ENCODE data around the gene SEC24A.
"Not testable (repeated sequence)": the region's sequence is repeated elsewhere in the genome, so short reads cannot be mapped to it uniquely, and the experiment has no call there.

Gene SEC24A

DNA sequence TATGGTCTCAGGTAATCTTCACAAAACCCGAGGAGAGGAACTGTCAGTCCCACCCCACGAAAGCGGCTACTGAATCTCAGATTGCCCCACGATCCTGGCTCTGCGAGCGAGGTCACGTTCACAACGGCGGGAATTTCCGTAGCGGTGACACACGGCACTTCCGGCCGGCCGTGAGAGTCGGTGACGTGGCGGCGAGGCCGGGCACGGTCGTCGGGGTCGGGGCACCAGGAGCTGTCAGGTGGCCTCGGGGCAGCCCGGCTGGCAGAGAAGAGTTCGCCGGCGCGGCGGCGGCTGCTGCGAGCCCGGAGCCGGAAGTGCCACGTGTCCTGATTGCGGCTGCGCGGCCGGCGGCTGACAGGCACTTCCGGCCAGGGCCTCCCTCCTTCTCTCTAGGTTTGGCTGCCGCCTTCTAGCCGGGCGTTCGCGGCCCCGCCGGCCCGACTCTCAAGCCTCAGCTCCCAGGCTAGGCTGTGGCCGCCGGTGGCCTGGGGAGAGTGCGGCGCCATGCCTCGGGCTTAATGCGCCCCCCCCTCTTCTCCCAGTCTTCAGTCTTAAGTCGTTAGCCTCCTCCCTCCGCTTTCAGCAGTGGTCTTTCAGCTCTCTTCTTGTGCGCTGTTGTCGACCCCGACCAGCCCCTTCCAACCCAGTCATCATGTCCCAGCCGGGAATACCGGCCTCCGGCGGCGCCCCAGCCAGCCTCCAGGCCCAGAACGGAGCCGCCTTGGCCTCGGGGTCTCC, at the start of gene SEC24A:
Gene SEC24A, plus strand, starts transcription at position 361 of the 738 bp plus-strand sequence. Its CDS starts 292 bp downstream, at position 653.
- peak; percentile 86 for DNase-seq (ENCODE audit: low read depth)

- DNase-seq (ENCODE audit: low read depth), result not testable (repeated sequence)
Observed at GRCh38 chr5:134599820-134600219, 48.8 kb upstream of the SEC24A start.

DNA sequence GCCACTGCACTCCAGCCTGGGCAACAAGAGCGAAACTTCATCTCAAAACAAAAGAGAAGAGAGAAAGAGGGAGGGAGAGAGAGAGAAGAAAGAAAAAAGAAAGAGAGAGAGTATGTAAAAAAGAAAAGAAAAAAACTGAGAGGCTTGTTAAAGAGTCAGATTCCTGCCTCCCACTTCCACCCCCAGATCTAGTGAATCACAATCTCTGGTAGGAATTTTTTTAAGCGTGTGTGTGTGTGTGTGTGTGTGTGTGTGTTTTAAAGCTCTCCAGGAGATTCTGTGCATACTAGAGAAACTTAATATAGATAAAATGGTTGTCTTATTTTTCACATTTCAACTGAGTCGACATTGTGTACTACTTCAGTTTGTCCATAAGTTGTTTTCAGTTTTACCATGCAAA, 48.0 kb upstream of the SEC24A start:
- DNase-seq (ENCODE audit: low read depth), result no peak

DNA sequence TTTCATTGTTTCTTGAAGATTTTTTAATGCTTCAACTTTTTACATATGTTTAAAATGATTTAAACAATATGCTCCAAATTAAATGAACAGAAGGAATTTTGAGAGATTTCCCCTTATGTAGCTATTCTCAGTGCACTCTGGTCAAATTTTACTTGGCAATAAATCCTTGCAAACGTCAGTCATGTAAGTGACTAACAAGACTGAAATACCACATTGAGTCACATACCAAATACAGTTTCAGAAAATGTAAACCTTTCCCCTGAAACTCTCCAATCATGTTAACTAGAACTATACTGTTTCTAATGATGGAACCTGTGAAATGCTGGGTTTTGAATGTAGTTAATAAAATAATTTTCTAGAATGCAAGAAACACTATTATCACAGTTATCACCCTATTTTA, 45.5 kb upstream of the SEC24A start:
- DNase-seq (ENCODE audit: low read depth), result no peak

- DNase-seq (ENCODE audit: low read depth), result no peak
Observed at GRCh38 chr5:134604908-134605307, 43.7 kb upstream of the SEC24A start.

GRCh38 chr5:134606726-134607125, 41.9 kb upstream of the SEC24A start:
- no peak for DNase-seq (ENCODE audit: low read depth)

DNA sequence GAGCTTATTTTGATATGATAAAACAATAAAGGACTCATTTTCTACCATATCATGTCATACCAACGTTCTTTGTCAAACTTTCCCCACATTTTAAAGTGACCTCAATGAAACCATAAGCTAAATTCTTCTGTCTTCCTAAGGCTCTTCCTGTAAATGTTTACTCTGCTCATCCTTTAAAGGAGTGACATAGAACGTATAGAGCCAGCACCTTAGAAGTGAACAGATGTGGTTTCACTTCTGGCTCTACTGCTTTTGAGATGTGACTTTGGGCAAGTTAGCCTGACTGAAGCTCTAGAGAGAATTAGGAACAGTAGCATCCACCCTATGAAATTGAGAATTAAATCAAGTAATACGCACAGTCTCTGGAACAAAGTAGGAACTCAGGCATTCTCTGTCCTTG, 40.0 kb upstream of the SEC24A start:
- no peak for DNase-seq (ENCODE audit: low read depth)

DNA sequence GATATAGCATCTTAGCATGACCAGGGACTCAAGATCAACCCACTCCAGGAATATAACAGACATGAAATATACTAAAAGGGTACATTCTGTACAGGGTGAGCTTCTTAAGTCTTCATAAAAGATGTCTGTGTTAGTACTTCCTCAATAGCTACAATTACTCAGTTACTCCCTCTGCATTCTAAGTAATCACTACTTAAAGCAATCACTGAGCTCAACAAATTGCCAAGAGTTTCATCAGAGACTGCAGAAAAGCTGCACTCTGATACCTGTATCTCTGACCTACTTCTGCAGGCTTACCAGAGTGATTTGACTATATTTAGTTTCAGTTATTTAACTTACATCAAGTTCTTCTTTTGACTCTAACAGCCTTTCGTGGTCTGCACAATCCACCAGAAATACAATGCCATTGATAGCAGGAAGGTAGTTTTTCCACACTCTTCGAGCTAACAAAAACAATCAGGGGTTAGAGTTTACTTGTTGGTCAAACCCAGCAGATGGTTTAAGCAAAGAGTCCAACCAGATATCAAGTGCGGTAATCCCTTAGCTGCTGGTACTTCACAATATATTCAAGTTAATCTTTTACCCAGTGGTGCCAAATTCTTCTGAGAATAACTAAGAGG, 39.2 kb upstream of the SEC24A start:
- DNase-seq (ENCODE audit: low read depth), result no peak

DNA sequence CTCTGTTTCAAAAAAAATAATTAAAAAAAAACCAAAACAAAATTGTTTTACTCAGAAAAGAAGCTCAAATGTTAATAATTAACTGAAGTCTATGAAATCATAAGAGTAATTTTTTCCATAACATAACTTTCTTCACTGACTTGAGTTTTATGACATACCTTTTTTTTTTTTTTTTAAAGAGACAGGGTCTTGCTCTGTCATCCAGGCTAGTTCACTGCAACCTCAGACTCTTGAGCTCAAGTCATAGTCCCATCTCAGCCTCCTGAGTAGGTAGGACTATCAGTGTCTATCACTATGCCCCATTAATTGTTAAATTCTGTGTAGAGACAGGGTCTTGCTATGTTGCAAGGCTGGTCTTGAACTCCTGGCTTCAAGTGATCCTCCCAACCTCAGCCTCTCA, 37.9 kb upstream of the SEC24A start:
- no peak for DNase-seq (ENCODE audit: low read depth)

DNA sequence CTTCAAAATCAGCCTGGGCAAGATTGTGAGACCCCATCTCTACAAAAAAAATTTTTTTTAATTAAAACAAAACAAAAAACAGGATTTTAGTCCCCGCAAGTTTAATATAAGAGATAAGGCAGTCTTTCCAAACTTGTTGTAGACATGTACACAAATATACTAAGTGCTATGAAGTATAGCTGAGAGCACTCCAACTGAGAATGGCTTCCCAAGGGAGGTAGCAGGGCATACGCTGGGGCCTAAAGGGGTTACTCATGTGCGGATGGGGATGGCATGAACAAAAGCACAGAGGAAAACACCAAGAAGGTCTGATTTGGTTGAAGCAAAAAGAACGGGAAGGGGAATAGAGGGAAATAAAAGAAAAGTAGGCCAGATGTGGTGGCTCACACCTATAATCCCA, 37.1 kb upstream of the SEC24A start:
- no peak for DNase-seq (ENCODE audit: low read depth)

DNA sequence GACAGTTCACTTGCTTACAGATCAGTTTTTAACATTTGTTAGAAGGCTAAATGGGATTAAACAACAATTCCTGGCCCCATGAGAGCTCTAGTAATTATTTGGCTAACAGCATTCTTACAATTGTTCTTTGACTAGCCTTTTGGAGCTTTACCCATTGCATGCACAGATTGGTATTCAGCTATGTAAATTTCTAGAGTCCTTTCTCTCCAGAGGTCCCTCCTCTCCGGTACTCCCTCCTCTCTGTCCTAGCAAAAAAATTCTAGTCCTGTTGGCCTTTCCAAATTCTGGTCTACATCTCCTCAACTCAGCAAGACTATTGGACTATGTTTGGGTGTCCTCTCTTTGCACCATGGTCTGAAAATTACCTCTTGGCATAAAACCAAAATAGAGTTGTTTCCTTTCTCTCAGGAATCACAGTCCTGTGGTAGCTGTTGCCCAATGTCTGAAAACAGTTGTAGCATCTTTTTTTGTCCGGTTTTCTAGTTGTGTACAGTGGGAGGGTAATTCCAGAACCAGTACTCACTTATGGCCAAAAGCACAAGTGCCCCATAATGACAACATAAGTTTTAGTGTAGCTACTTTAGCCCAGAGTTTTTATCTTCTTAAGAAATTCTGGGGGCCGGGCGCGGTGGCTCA, 34.0 kb upstream of the SEC24A start:
- DNase-seq (ENCODE audit: low read depth), result no peak

DNA sequence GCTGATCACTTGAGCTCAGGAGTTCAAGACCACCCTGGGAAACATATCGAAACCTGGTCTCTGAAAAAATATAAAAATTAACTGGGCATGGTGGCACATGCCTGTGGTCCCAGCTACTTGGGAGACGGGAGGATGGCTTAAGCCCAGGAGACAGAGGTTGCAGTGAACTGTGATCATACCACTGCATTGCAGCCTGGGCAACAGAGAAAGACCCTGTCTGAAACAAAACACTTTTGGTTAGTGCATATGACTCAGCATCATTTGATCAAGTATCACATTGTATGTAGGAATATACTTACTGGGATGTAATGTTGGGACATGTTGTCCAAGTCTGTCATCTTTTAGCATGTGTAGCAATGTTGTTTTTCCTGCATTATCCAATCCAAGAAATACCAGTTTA, 28.0 kb upstream of the SEC24A start:
- DNase-seq (ENCODE audit: low read depth), result no peak

DNA sequence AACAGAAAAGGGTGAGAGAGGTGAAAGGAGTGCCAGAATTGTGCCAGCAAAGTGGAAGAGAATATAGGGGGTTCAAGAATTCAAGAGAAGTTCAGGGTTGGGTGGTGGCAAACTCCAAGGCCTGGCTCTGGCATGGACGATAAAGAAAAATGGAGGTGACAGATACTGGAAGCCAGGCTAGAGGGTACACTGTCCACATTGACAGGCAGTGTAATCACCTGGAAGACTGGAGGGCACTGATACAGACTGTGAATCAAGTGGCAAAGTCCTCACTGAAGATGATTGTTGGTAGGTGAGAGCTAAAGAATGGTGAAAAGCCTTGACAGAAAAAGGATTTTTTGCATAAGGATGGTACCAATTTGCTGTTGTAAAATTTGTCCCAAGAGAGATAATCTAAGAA, 23.0 kb upstream of the SEC24A start:
- no peak for DNase-seq (ENCODE audit: low read depth)

DNA sequence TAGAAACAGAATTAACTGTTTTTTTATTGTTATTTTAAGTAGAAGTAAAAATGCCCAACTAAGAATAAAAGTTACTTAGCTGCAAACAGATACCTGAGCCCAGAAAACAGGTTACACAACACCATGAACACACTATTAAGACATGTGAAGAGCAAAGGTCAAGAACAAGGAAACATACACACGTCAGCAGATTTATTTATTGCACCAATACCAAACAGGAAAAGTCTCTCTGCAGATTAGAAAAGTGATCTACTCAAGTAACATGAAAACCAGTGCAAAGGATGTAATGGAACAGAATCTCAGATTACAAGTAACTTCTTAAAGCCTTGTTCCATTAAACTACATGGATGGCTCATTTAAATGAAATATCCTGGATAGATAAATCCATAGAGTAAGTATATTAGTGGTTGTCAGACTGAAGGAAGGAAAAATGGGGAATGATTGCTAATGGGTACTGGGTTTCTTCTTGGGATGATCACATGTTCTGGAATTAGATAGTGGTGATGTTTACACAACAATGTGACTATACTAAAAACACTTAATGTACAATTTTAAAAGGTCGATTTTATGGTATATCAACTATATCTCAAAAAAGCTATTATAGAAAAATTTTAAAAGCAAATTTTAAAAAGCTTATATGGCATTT, 22.1 kb upstream of the SEC24A start:
- DNase-seq (ENCODE audit: low read depth), result no peak

DNA sequence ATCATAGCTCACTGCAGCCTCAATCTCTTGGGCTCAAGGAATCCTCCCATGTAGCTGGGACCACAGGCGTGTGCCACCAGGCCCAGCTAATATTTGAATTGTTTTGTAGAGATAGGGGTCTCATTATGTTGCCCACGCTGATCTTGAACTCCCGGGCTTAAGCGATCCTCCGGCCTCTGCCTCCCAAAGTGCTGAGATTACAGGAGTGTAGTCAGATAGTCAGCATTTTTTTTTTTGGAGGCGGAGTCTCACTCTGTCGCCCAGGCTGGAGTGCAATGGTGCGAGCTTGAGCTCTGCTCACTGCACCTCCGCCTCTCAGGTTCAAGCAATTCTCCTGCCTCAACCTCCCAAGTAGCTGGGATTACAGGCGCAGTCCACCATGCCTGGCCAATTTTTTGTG, 14.4 kb upstream of the SEC24A start:
- DNase-seq (ENCODE audit: low read depth), result no peak

GRCh38 chr5:134635366-134635765, 13.2 kb upstream of the SEC24A start:
- not testable (repeated sequence) for DNase-seq (ENCODE audit: low read depth)

GRCh38 chr5:134637116-134637721, 11.4 kb upstream of the SEC24A start:
- no peak for DNase-seq (ENCODE audit: low read depth)

GRCh38 chr5:134638760-134639201, 9.8 kb upstream of the SEC24A start:
- no peak for DNase-seq (ENCODE audit: low read depth)

- no peak for DNase-seq (ENCODE audit: low read depth)
Observed at GRCh38 chr5:134642931-134643530, 5.6 kb upstream of the SEC24A start.

DNA sequence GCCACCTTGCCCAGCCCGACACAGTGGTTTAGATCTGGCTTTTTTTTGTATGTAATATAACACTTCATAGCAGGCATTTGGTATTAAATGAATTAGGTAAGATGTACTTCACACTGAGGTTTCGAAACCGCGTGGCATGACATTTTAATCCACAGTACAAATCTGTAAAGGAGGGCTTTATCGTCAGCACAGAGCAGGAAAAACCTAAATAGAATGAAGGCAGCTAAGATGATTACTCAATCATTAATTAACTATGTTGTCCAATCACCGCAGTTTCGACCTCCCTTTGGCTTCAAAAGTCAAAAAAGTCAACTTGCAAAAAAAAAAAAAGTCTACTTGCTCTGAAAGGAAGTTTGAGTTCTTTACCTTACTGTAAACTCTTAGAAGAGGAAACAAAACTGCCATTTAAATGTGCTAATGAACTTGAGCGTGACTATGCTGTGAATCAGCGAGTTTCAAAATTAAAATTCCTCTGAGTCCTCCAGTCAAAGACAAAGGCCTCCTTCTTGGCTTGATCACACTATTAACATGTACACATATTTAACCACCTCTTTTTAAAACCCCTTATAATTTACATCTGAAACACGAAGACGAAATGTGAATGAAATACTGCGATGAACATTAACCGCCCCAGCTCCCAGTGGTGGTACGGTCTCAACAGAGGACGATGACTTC, 698 bp upstream of the SEC24A start:
- no peak for DNase-seq (ENCODE audit: low read depth)

DNA sequence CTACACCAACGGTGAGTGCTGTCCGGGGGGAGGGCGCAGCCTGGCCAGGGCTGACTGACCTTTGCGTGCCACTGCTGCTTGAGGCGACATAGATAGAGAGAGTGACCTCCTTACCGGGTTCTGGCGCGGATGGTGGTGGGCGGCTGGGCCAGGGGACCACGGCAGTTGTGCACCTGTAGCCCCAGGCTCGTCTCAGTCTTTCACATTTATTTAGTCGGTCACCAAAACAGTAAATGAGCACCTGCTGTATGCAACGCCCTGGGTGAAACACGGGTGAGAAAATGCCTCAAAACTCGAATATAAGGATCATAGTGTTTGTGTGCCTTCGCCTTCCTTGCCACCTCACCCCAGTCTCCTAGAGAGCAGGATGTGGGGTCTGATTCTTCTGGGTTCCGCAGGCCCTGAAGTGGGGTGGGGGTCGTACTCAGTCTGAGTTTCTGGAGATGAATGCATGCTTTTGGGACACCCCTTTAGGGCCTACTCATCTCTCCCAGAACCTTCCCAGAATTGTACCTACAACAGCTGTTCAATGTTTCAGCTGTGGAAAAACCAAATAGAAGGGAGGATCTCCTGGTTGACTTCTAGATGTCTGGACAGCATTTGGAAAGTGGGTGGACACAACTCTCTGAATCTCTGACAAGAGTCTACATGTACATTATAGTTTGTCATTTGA, 714 bp downstream of the SEC24A start:
- peak; percentile 3 for DNase-seq (ENCODE audit: low read depth)

All from stimulated activated CD8-positive, alpha-beta memory T cell treated with anti-CD3 and anti-CD28 coated beads, Interleukin-12 subunit alpha, Interleukin-12 subunit beta, amount 100 ng/mL, for 4 hours (primary cell).